NK-92 (cell line): Measurements from ENCODE around the gene ZSWIM8.

Experiments used
- DNase-seq: peaks from one replicate; lab custom pipeline; 2025; ENCODE audit not compliant: unreplicated experiment; lab: John Stamatoyannopoulos, UW

Gene ZSWIM8

DNA sequence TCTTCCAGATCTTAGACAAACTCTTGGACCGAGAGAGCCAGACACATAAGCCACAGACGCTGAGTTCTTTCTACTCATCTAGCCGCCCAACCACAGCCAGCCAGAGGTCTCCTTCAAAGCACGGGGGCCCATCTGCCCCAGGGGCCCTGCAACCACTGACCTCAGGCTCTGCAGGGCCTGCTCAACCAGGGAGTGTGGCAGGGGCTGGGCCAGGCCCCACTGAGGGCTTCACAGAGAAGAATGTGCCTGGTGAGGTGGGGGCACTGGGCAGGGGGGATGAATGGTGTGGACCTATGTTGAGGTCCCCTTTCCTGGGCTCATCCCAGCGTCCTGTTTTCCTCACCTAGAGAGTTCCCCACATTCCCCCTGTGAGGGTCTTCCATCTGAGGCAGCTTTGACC, 11.4 kb downstream of the ZSWIM8 start:
- no peak for DNase-seq

DNA sequence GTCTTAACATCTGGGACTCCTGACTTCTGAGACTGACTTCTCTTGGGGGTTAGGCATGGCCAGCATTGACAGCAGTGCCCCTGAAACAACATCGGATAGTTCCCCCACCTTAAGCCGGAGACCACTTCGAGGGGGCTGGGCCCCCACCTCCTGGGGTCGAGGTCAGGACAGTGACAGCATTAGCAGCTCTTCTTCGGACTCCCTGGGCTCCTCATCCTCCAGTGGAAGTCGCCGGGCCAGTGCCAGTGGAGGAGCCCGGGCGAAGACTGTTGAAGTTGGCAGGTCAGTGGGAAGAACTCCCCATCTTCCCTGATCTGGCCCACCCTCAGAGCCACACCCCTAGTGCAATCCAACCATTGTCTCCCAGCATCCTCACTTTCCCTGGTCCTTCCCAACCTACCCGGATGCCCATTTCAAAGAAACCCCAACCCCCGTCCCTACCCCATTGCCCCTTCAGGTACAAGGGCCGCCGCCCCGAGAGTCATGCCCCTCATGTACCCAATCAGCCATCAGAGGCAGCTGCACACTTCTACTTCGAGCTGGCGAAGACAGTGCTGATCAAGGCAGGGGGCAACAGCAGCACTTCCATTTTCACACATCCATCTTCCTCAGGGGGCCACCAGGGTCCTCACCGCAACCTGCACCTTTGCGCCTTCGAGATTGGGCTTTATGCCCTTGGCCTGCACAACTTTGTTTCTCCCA, 12.1 kb downstream of the ZSWIM8 start:
- no peak for DNase-seq

DNA sequence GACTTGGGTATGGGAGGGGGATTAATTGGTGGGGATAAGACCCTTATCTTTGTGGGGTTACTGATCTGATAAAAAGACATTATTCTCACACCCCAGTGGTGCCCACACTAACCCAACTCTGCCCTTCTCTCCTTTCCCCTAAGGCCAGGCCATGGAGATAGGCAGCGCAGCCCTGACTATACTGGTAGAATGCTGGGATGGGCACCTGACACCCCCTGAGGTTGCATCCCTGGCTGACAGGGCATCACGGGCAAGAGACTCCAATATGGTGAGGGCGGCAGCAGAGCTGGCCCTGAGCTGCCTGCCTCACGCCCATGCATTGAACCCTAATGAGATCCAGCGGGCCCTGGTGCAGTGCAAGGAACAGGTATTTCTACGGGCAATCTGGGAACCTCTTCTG, 12.7 kb downstream of the ZSWIM8 start:
- DNase-seq = no peak

DNA sequence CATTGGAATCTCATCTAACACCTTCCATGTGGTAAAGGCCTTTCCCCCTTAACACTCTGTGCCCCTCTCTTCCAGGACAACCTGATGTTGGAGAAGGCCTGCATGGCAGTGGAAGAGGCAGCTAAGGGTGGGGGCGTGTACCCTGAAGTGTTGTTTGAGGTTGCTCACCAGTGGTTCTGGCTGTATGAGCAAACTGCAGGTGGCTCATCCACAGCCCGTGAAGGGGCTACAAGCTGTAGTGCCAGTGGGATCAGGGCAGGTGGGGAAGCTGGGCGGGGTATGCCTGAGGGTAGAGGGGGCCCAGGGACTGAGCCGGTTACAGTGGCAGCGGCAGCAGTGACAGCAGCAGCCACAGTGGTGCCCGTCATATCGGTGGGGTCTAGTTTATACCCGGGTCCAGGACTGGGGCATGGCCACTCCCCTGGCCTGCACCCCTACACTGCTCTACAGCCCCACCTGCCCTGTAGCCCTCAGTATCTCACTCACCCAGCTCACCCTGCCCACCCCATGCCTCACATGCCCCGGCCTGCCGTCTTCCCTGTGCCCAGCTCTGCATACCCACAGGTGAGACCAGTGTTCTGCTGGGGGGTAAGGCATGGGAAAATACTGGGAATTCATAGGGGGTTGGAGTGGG, 13.6 kb downstream of the ZSWIM8 start:
- DNase-seq = no peak

DNA sequence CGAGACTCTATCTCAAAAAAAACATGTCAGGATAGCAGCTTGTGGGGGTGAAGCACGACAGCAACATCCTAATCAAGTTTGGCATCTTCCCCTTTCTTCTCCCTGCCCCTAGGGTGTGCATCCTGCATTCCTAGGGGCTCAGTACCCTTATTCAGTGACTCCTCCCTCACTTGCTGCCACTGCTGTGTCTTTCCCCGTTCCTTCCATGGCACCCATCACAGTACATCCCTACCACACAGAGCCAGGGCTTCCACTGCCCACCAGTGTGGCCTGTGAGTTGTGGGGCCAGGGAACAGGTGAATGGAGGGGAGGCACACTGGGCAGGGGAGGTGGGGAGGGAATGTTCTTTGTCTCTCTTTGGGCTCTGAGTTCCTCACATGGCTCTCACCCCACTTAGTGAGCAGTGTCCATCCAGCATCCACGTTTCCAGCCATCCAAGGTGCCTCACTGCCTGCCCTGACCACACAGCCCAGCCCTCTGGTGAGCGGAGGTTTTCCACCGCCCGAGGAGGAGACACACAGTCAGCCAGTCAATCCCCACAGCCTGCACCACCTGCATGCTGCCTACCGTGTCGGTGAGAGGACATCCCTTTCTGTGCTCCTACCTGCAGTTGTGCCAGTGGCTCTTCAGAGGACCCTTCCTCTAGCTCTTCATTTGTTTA, 14.6 kb downstream of the ZSWIM8 start:
- no peak for DNase-seq

DNA sequence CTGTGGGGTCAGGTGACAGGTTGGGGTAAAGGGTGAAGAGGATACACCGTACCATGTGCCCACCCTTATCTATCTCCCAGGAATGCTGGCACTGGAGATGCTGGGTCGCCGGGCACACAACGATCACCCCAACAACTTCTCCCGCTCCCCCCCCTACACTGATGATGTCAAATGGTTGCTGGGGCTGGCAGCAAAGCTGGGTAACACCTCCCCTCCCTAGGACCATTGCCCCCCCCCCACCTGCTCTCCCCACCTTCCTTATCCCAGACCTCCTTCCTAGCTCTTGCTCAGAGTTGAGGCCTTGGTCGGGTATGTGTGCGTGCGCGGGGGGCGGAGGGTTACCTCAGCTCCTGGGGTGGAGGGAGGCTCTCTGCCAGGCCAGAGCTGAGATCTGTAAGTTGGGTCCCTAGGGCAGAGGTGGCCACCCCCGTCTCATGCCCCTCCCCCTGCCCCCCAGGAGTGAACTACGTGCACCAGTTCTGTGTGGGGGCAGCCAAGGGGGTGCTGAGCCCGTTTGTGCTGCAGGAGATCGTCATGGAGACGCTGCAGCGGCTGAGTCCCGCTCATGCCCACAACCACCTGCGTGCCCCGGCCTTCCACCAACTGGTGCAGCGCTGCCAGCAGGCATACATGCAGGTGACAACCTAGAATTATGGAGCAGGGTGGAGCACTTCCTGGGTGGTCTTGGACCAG, 15.3 kb downstream of the ZSWIM8 start:
- DNase-seq = no peak

DNA sequence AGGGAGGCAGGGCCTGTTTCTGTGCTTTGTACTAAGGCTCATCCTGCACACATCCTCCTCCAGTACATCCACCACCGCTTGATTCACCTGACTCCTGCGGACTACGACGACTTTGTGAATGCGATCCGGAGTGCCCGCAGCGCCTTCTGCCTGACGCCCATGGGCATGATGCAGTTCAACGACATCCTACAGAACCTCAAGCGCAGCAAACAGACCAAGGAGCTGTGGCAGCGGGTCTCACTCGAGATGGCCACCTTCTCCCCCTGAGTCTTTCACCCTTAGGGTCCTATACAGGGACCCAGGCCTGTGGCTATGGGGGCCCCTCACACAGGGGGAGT, 15.8 kb downstream of the ZSWIM8 start:
- DNase-seq = no peak

DNA sequence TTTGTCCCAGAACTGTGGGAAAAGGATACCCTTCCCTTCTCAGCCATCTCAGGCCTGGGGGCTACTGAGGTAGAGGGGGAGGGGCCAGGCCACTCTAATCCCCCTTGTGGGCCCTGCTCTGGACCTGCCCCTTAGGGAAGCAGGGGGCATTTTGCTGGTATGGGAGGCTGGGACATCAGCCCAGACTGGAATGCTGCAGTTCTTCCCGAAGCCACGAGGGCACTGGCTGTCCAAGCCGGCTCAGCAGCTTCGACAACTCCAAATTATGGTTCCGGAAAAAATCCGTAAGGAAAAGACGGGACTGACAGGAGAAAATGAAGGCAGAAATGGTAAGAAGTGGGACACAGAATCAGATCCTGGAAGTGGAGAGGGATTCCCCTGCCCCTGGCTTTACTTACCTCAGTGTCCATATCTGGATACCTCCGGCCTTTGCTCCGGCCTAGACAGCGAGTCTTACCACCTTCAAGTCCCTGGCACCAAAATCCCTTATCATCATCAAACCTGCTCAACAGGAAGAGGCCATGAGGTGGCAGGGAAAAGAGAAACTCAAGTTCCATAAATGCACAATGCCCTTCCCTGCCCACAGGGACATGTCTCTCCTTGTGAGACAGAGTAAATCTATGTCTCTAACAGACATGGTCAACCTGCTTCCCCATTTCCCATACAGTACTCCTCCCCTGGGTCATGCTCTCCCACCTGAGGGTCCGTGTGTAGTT, 17.0 kb downstream of the ZSWIM8 start:
- DNase-seq = no peak

DNA sequence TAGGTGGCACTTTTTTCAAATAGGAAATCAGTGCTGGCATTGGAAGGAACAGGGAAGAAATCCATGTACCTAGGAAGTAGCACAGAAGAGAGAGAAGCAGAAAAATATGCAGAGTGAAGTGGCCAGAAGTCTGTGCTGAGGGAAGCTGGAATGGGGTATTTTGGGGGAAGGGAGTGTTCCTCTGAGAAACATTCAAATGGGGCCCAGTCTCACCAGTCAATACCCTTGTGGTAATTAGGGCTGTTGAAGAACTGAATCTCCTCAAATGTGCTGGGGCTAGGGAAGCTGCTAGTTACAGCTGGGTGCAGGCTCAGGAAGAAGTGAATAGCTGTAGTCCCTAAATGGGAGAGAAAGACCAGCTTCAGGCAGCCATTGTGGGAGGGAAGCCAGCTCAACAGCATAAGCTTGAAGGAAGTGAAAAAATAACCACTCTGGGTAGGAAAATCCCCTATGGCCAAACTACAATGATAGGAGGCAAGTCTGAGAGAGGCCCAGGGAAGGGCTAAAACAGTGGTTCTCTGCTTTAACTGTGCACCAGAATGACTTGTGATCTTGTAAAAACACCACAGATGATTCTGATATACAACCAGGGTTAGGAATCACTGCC, 18.4 kb downstream of the ZSWIM8 start:
- DNase-seq = no peak

DNA sequence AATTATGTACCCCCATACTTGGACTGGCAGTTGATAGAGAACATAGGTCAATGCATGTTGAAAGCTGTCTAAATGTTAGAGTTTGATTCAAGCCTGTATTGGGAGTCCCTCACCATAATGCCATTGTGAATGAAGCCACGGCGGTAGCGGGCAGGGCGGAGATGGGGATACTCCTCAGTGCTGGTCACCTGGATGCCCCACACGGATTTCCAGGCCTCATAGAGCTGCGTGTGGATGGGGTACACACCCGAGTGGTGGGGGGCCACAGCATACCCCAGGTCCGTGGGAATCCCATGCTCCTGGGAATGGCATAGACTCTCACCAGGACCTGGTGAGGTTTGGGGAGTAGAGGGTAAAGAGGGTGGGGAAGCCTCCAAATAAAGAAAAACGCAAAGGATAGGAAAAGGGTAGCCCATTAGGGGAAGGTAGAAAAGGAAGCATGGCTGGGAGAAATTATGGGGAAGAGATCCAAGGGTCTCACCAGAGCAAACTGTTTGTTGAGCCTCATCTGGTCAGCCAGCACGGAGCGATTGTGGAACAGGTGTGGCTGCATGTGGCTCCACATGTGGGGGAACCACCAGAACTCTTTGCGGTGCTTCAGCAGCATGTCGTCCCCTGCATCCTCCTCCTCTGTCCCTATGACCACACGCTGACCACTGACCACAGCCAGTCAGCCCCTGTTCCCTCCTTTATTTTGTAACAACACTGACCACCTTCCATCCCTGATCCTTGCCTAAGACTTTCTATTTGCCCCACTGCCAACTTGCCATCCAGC, 21.0 kb downstream of the ZSWIM8 start:
- DNase-seq = no peak

DNA sequence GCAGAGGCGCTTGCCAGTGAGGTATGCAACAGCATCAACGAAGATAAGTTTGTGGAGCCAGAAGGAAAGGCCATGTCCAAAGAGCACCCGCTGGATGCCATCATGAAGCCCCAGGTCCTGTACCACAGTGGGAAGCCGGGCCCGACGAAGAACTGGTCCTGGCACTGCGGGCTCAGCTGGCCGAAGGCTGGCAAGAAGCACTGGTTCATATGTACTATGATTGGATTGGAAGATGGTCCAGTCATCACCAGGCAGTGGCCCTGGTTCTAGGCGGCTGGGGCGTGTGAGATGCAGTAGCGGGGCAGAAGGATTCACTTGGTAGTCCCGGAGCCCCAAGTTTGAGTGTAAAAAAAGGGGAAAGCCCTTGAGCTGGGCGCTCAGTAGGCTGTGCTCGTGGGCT, 22.1 kb downstream of the ZSWIM8 start:
- no peak for DNase-seq

DNA sequence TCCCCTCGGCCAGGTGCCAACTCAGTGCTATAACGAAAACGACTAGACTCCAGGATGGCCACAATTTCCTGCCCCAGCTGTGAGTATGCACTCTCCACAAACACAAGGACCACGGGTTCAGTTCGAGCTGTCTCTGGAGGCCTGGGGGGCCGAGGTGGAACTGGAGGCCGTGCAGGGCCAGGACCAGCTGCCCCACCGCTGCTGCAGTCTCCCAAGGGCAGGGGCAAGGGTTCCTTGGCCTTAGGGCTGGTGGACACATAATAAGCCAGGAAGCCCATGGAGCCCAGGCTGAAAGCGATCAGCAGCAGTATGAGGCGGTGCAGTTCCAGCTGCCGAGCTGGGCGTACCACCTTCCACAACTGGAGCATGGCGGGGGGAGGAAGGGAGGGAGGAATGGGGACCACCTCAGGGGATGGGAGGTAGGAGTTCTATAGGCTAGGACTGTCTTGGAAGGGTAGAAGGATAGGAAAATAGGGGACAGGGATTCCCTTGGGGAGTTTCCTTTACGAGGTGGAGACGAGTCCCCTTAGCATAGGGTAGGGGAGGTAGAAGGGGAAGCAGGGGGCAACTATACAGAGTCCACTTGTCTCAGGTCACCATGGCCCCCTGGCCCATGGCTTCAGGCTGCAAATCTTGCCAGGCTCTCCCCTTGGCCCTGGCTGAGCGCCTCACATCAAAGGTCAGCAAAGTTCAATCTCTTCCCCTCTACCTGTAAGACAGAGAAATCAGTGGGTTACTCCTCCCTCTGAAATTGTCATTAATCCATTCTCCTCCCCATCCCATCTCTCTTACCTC, 22.8 kb downstream of the ZSWIM8 start:
- DNase-seq = no peak

DNA sequence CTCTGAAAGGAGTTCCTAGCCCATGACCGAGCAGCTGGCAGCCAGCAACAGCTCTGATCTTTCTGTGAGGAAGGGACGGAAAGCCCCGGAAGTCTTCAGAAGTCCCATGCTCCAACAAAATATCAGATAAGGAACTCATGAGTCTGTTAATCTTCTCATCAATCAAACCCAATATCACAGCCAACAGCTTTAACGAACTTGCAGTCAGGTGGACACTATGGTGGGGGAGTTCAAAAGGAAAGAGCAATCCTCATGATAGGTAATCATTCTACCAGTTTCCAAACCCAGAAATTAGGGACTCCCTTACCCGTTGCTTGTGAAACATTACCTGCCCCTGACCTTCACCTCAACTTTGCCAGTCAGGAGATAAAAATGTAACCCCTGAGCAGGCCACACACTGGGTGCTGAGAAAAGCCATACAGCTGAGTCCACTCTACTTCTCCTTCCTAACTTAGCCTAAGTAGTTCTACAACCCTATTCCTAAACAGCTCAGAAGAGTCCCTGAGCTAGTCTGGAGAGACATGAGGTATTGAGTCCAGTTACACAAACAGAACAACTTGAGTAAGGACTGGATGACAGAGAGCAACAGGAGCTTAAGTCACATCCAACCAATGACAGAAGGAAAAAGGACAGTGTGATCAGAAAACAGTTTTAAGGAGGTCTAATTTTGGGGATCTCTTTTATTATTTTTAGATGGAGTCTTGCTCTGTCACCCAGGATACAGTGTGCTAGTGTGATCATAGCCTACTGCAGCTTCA, 23.8 kb downstream of the ZSWIM8 start:
- no peak for DNase-seq

DNA sequence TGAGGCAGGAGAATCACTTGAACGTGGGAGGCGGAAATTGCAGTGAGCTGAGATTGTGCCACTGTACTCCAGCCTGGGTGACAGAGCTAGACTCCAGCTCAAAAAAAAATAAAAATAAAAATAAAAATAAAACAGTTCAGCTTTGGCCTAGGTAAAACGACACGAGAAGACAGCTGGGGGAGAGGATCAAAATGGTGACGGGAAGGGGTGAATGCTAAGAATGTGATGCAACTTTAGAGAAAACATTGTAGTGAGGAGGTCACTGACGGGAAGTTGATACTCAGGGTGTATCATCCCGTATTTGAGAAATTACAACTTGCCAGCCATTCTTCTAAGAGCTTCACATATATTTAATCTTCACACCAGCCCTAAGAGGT, 24.9 kb downstream of the ZSWIM8 start:
- no peak for DNase-seq

DNA sequence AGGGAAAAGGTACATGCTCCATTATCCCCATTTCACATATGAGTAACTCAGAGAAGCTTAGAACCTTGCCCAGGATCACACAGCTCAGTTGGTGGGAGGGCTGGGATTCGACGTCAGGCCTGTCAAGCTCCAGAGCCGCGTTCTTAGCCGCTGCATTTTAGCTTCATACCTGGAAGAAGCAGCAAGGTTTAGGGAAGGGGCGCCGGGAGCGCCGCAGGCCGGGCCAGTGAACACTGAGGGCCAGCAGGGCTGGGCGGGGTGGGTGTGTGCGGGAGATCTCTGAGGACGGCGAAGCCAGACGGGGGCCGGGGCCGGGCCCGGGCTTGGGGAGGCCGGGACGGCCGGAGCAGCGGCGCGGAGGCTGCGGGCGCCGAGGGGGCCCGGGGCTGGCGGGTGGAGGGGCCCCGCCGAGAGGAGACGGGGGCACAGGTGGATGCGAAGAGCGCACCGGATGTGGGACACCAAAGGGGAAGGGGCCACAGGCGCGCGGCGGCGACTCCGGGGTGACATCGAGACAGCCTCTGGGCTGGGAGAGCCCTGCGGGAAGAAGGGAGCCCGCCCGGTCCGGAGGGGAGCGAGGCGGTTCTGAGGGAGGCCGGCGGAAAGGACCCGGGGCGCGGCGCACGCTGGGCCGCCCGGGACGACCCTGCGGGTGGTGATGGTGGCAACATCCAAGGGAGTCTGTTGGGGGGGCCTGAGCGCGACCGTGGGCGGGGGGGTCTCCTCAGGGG, 25.5 kb downstream of the ZSWIM8 start:
- DNase-seq = no peak

DNA sequence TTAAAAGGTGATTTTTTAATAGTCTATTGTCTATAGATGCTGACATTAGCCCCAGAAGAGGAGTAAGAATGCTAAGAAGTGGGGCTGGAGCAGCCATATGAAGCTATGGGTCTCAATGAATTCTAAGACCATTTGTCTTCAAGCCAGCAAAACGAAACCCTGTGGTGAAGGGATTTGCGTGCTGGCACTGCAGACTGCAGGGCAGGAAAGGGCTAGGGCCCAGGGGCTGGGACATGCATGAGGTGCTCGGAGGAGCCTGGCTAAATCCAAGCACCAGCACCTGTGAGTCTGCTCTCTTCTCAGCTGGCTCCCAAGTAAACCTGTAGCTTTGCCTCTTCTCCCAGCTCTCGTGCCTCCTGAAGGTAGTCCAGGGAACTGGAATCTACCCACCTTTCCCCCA, 27.3 kb downstream of the ZSWIM8 start:
- no peak for DNase-seq

DNA sequence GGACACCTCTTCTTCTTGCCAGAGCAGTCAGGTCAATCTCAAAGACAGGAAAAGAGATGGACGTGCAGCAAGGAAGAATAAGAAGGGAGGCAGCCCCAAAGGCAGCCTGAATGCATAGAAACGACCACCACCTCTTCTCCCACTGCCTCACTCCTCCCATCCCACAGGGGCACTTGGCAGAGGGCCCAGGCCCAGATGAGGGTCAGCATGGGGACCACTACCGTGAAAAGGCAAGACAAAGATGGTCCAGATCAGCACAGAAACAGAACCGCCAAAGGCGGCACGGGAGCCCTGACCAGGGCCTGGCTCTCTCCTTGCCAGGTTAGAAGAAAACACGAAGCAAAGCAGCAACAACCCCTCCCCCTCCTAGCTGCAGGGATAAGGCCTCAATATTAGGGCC, 27.9 kb downstream of the ZSWIM8 start:
- no peak for DNase-seq

DNA sequence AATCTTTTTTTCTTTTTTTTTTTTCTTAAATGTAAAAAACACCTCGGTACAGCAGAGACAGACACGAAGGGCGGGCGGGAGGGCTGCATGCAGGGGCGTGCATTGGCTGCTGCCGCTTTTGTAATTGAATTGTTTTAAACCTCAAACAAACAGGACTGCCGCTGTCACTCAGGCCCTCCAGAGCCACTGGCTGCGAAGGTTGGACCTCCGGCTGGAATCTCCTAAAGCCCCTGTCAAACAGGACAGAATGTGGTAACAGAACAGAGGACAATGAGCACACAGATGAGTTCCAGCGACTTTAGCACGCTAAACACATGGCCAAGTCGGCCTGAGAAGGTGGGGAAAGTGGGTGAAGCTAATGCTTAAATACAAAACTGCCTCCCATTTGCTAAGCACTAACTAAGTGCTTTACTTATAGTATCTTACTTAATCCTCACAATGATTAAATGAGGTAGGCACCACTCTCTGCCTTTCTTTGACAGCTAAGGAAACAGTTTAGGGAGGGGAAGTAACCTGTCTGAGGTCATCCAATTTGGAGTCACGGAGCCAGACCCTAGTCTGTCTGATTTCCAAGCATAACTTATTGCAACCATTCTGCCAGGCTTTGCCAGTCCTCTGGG, 29.0 kb downstream of the ZSWIM8 start:
- DNase-seq = no peak
